ENCODE results near the gene ATP8B3. TPM values are rescaled to one million over a fixed set of nuclear protein-coding genes. Genes with fewer than 3 reads are reported as not detected.

The ATP8B3 gene
- total RNA-seq, 1 experiment from 2014 or later: 9.6 TPM

DNA sequence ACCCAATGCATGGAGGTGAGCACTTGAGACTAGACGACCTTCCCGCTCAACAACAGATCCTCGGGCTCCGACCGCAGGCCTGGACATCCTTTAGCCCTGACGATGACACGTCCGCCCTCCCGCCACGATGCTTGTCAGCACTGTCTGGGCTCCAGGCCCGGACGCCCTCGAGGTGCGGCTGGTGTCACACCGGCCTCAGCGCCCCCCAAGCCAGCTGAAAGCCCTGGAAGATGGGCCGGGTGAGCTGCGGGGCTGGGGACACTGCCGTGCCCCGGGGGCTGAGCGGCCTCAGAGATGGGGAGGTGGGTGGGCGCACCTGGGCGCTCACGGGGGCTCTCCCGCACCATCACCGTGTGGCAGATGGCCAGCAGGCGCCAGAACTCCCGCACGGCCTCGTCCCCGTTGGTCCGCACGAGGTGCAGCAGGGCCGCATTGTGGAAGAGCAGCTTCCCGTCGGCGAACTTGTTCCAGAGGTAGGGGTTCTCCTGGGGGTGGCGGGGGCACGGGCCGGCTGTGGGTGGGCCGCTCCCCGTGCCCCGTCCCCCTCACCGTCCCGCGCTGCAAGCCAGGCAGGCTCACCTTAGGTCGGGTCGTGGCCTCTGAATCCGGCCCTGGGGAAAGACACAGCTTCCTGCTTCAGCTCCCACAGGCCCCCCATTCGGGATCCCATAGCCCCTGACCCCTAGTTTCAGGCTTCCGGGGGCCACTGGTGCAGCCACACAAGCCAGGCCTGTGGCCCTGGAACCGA is 15.5 kb downstream of the ATP8B3 start:
- no peak overlapping the region for H2BK12ac ChIP-seq (ENCODE audit: insufficient read length, low read depth, low read length)
- no peaks in the 10 kb centered on the region for H3K79me2 ChIP-seq (ENCODE audit: insufficient read depth, low read length)
- no peak overlapping the region for H2BK15ac ChIP-seq (ENCODE audit: low read depth, low read length)
- H3T11ph ChIP-seq (ENCODE audit: low read length): no peak overlapping the region
- no CpG with 5 or more reads among the region's 52 CpGs for WGBS (ENCODE audit: extremely low coverage, insufficient read length, low lambda C conversion rate)
- H3K4me1 ChIP-seq (ENCODE audit: insufficient read depth, low read length): 0 out of 2 replicates have a peak, but pooled peaks cover 2% of the 10 kb centered on the region
- H3K36me3 Mint-ChIP-seq (ENCODE audit: insufficient read depth in 1 of 3, low read depth in 3 of 3): peaks cover 0 to 5% (median 3%) of the 10 kb centered on the region in 3 experiments; a peak in 3 of 7 replicates
- peaks cover 8% of the 10 kb centered on the region for H3K27me3 Mint-ChIP-seq (ENCODE audit: low read depth)
- H3K23me2 ChIP-seq (ENCODE audit: insufficient read length, low read depth, low read length, poor library complexity, severe bottlenecking): no peaks in the 10 kb centered on the region
- no peak overlapping the region for H3K27ac Mint-ChIP-seq
- no peak overlapping the region for H3K9ac ChIP-seq (ENCODE audit: extremely low read depth, insufficient read length, low read length)
- H2AFZ ChIP-seq (ENCODE audit: low read length): no peak overlapping the region
- H3K4ac ChIP-seq (ENCODE audit: low read depth, low read length): no peak overlapping the region
- TF ChIP-seq, protein P1, sequence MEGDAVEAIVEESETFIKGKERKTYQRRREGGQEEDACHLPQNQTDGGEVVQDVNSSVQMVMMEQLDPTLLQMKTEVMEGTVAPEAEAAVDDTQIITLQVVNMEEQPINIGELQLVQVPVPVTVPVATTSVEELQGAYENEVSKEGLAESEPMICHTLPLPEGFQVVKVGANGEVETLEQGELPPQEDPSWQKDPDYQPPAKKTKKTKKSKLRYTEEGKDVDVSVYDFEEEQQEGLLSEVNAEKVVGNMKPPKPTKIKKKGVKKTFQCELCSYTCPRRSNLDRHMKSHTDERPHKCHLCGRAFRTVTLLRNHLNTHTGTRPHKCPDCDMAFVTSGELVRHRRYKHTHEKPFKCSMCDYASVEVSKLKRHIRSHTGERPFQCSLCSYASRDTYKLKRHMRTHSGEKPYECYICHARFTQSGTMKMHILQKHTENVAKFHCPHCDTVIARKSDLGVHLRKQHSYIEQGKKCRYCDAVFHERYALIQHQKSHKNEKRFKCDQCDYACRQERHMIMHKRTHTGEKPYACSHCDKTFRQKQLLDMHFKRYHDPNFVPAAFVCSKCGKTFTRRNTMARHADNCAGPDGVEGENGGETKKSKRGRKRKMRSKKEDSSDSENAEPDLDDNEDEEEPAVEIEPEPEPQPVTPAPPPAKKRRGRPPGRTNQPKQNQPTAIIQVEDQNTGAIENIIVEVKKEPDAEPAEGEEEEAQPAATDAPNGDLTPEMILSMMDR (conservative IDR thresholded peaks at IDR 0.05): no peak
- H3K9me3 ChIP-seq (ENCODE audit: control insufficient read depth, low read depth, low read length): no peaks in the 10 kb centered on the region
- no peak overlapping the region for H3K56ac ChIP-seq (ENCODE audit: insufficient read length, low read depth, low read length)
- H3K9me3 Mint-ChIP-seq: peaks cover under 1 to 2% of the 10 kb centered on the region in 2 experiments; a peak in 2 of 5 replicates
- no peak overlapping the region for H2AK5ac ChIP-seq (ENCODE audit: insufficient read length, low read length)
- H4K8ac ChIP-seq (replicated peaks; ENCODE audit: insufficient read length, low read depth, low read length): no peak overlapping the region
- no peak overlapping the region for H3K18ac ChIP-seq (ENCODE audit: insufficient read length, low read depth, low read length)
- H3K27me3 ChIP-seq (ENCODE audit: insufficient read depth, low read length): no peaks in the 10 kb centered on the region
- no peaks in the 10 kb centered on the region for H4K20me1 ChIP-seq (ENCODE audit: control insufficient read depth, insufficient read depth, insufficient read length)
- H3K4me2 ChIP-seq (ENCODE audit: insufficient read depth, insufficient read length, low read length): no peak overlapping the region
- no peak overlapping the region for H3K23ac ChIP-seq (ENCODE audit: insufficient read length, low read depth, low read length)
- H2BK120ac ChIP-seq (ENCODE audit: low read depth, low read length, poor library complexity, severe bottlenecking): no peak overlapping the region
- no peak overlapping the region for H4K91ac ChIP-seq (ENCODE audit: insufficient read length, low read depth, low read length)
- H3K79me1 ChIP-seq (ENCODE audit: insufficient read depth, low read depth, low read length, poor library complexity, severe bottlenecking): no peaks in the 10 kb centered on the region
- H4K5ac ChIP-seq (ENCODE audit: insufficient read length, low read depth, low read length): no peak overlapping the region
- H3K14ac ChIP-seq (ENCODE audit: insufficient read depth, low read length): no peak overlapping the region
- no peak overlapping the region for H2BK5ac ChIP-seq (ENCODE audit: insufficient read length, low read length)
- no peak overlapping the region for H3K27ac ChIP-seq (ENCODE audit: insufficient read length, low read depth, low read length)
- H3K4me1 Mint-ChIP-seq: peaks cover 8 to 12% of the 10 kb centered on the region in 2 experiments
- DNase-seq: no peak
- no peak overlapping the region for H2BK20ac ChIP-seq (ENCODE audit: low read depth, low read length, poor library complexity, severe bottlenecking)
- H3K4me3 Mint-ChIP-seq: no peak overlapping the region

Data from H9 (cell line).